NCI-H82 treated with DMSO at 0.1 percent for 48 hours (cell line): ENCODE measurements around the gene VIPR2.

Experiments used
- DNase-seq: peaks from one replicate; lab custom pipeline; 2025; ENCODE audit not compliant: unreplicated experiment; lab: John Stamatoyannopoulos, UW

The VIPR2 gene

GRCh38 chr7:159028508-159029401, 115.9 kb downstream of the VIPR2 start:
- no peak for DNase-seq

- DNase-seq = no peak
These were observed 116.7 kb downstream of the VIPR2 start for GRCh38 chr7:159027789-159028507.

GRCh38 chr7:159027056-159027788, 117.4 kb downstream of the VIPR2 start:
- no peak for DNase-seq

GRCh38 chr7:159026271-159027055, 118.2 kb downstream of the VIPR2 start:
- no peak for DNase-seq

GRCh38 chr7:159025161-159025779, 119.4 kb downstream of the VIPR2 start:
- DNase-seq = no peak

- no peak for DNase-seq
These were observed 120.3 kb downstream of the VIPR2 start for GRCh38 chr7:159024280-159024951.

- DNase-seq = no peak
These were observed 120.9 kb downstream of the VIPR2 start for GRCh38 chr7:159023746-159024145.

GRCh38 chr7:159023206-159023605, 121.5 kb downstream of the VIPR2 start:
- DNase-seq = no peak

- DNase-seq = no peak
These were observed 122.3 kb downstream of the VIPR2 start for GRCh38 chr7:159022238-159022993.

GRCh38 chr7:159020987-159021386, 123.7 kb downstream of the VIPR2 start:
- no peak for DNase-seq

GRCh38 chr7:159019111-159019510, 125.6 kb downstream of the VIPR2 start:
- no peak for DNase-seq

GRCh38 chr7:159017741-159018140, 126.9 kb downstream of the VIPR2 start:
- DNase-seq = no peak

GRCh38 chr7:159017210-159017609, 127.5 kb downstream of the VIPR2 start:
- no peak for DNase-seq

GRCh38 chr7:159016591-159016990, 128.1 kb downstream of the VIPR2 start:
- DNase-seq = no peak

- no peak for DNase-seq
These were observed 128.9 kb downstream of the VIPR2 start for GRCh38 chr7:159015454-159016410.

- no peak for DNase-seq
These were observed 129.6 kb downstream of the VIPR2 start for GRCh38 chr7:159015081-159015453.

GRCh38 chr7:159014297-159015062, 130.2 kb downstream of the VIPR2 start:
- no peak for DNase-seq
